K562 (cell line): Measurements from ENCODE around the gene RPTN. TPM values are rescaled to one million over a fixed set of nuclear protein-coding genes. Genes with fewer than 3 reads are reported as not detected.

Experiments
- ATAC-seq: fragments of 200-7000 bp; cut with Tn5 transposase; 3 replicates; pipeline ENCODE4 v1.9.1; 2020; ENCODE audit warnings: moderate library complexity
- BruUV-seq: library from RNA; stranded (reverse); fragments of 400-500 nt; replicated peaks from 2 replicates; lab custom pipeline; 2021; lab: Mats Ljungman, UMichigan
- CTCF ChIA-PET: fragments of 300-600 bp; formaldehyde crosslinking; extraction: SDS; loops from one replicate; lab custom pipeline; 2021; ENCODE audit warnings: low intra/inter-chr PET ratio; lab: Yijun Ruan, JAX
- POLR2A ChIA-PET: fragments of 300-600, 350-650 bp; sonication (Branson Sonifier 250); formaldehyde crosslinking; extraction: SDS; loops from one replicate; lab custom pipeline; 2021; ENCODE audit warnings: antibody characterized with exemption, inconsistent platforms; lab: Yijun Ruan, JAX
- DNase-seq, 4 experiments: peaks; one replicate each; pipeline versions ENCODE4 v3.0.0 to v3.0.0-alpha.2; 2011 to 2018; ENCODE audit warnings: low spot score in 3 of 4, mixed read lengths in 3 of 4; ENCODE audit errors: extremely low read depth in 1 of 4
- FAIRE-seq: peaks from 2 replicates; lab custom pipeline; 2011; peaks lifted over from hg19 to GRCh38; lab: Jason Lieb, UNC
- H2AFZ ChIP-seq: 2 replicates; pipeline ENCODE4 v1.6.0; 2011; ENCODE audit warnings: low read depth, low read length, control low read depth, inconsistent platforms
- H3K27ac ChIP-seq: fragments of 200-600 bp; 3 replicates; pipeline ENCODE4 v1.8.0; 2011; ENCODE audit warnings: low read depth, mild to moderate bottlenecking, control low read depth, inconsistent platforms, low read length, moderate library complexity, mixed read lengths; ENCODE audit errors: extremely low read depth
- H3K27me3 ChIP-seq, 2 experiments: fragments of 300-600 bp in 1 of 2; 2 replicates in 1 of 2; 3 replicates in 1 of 2; pipeline versions ENCODE4 v1.6.0 to v1.8.0; 2011; ENCODE audit warnings: inconsistent platforms in 2 of 2, low read length in 2 of 2, mild to moderate bottlenecking in 1 of 2, mixed read lengths in 1 of 2, moderate library complexity in 1 of 2; ENCODE audit not compliant: control insufficient read depth in 2 of 2, insufficient read depth in 2 of 2
- H3K36me3 ChIP-seq: fragments of 300-600 bp; 3 replicates; pipeline ENCODE4 v1.8.0; 2011; ENCODE audit warnings: mild to moderate bottlenecking, low read length, inconsistent platforms; ENCODE audit not compliant: control insufficient read depth, insufficient read depth
- H3K4me1 ChIP-seq, 2 experiments: fragments of 200-600 bp in 1 of 2; replicated peaks in 1 of 2; 2 replicates in 1 of 2; 3 replicates in 1 of 2; pipeline versions ENCODE4 v1.5.1 to v1.8.0; 2011; ENCODE audit warnings: inconsistent platforms in 2 of 2, low read length in 2 of 2, mild to moderate bottlenecking in 1 of 2, mixed read lengths in 1 of 2, moderate library complexity in 1 of 2; ENCODE audit not compliant: control insufficient read depth in 2 of 2, insufficient read depth in 2 of 2
- H3K4me2 ChIP-seq: 2 replicates; pipeline ENCODE4 v1.6.1; 2011; ENCODE audit warnings: low read length, control low read depth, inconsistent platforms, mixed read lengths; ENCODE audit not compliant: insufficient read depth
- H3K4me3 ChIP-seq: fragments of 200-600 bp; sonication (generic), shearing (Covaris generic); 2 replicates; pipeline ENCODE4 v1.5.1; 2016; ENCODE audit warnings: control low read depth, inconsistent platforms
- H3K79me2 ChIP-seq: fragments of 200-600 bp; 3 replicates; pipeline ENCODE4 v1.8.0; 2011; ENCODE audit warnings: low read length, inconsistent platforms; ENCODE audit not compliant: control insufficient read depth, insufficient read depth
- H3K9ac ChIP-seq, 2 experiments: 2 replicates each; pipeline versions ENCODE4 v1.6.0 to v1.6.1; 2011; ENCODE audit warnings: low read depth in 2 of 2, low read length in 2 of 2, control low read depth in 1 of 2, inconsistent platforms in 1 of 2, mild to moderate bottlenecking in 1 of 2, mixed read lengths in 1 of 2; ENCODE audit not compliant: insufficient read depth in 1 of 2
- H3K9me1 ChIP-seq: one replicate; pipeline ENCODE4 v1.6.0; 2011; ENCODE audit warnings: inconsistent platforms, mild to moderate bottlenecking, low read length, moderate library complexity; ENCODE audit not compliant: control insufficient read depth, insufficient read depth
- H3K9me3 ChIP-seq: replicated peaks from 2 replicates; pipeline ENCODE4 v1.5.1; 2011; ENCODE audit warnings: low read depth, low read length, inconsistent platforms; ENCODE audit not compliant: control insufficient read depth, insufficient read depth
- H4K20me1 ChIP-seq: replicated peaks from 2 replicates; pipeline ENCODE4 v1.6.1; 2011; ENCODE audit warnings: low read length, inconsistent platforms, mixed read lengths; ENCODE audit not compliant: control insufficient read depth, insufficient read depth
- BHLHE40 ChIP-seq: IDR thresholded peaks from 2 replicates; pipeline ENCODE4 v1.6.1; 2011; ENCODE audit warnings: low read length, improper control_type of control experiment
- CBX5 ChIP-seq: IDR thresholded peaks from 2 replicates; pipeline ENCODE4 v1.6.1; 2014; ENCODE audit warnings: low read depth, borderline replicate concordance
- EP400 ChIP-seq: fragments of 450-650 bp; IDR thresholded peaks from 2 replicates; pipeline ENCODE4 v1.6.1; 2017; ENCODE audit warnings: antibody characterized with exemption, mild to moderate bottlenecking, moderate library complexity
- GABPA ChIP-seq: fragments of 200-800 bp; sonication (Bioruptor generic); conservative IDR thresholded peaks from 2 replicates; pipeline ENCODE4 v1.6.1; 2016; ENCODE audit warnings: low read depth, missing genetic modification characterization, missing compliant biosample characterization
- KLF1 ChIP-seq: fragments of 450-650 bp; IDR thresholded peaks from 2 replicates; pipeline ENCODE4 v1.6.1; 2016; ENCODE audit warnings: missing genetic modification characterization, missing compliant biosample characterization
- MAFK ChIP-seq: IDR thresholded peaks from 2 replicates; pipeline ENCODE4 v1.6.1; 2011; ENCODE audit warnings: low read length, improper control_type of control experiment
- NR1H2 ChIP-seq: sonication (generic); formaldehyde crosslinking; IDR thresholded peaks from 2 replicates; pipeline ENCODE4 v1.4.0; 2020; ENCODE audit warnings: mild to moderate bottlenecking, missing genetic modification reagents
- SLC30A9 ChIP-seq: fragments of 250-450 bp; sonication (Bioruptor Pico); IDR thresholded peaks from 2 replicates; pipeline ENCODE4 v1.8.0; 2022; ENCODE audit warnings: mild to moderate bottlenecking, moderate library complexity
- SREBF1 ChIP-seq: fragments of 150-350 bp; IDR thresholded peaks from 2 replicates; pipeline ENCODE4 v1.6.1; 2014; ENCODE audit warnings: antibody characterized with exemption, low read depth, low read length, borderline replicate concordance
- SRSF7 ChIP-seq: fragments of 200-400 bp; formaldehyde crosslinking; optimal IDR thresholded peaks from 2 replicates; pipeline ENCODE3; 2017; ENCODE audit warnings: mild to moderate bottlenecking, low read depth, low read length
- ZNF316 ChIP-seq: fragments of 450-650 bp; IDR thresholded peaks from 2 replicates; pipeline ENCODE4 v1.6.1; 2016
- ZNF347 ChIP-seq: fragments of 450-650 bp; formaldehyde crosslinking; IDR thresholded peaks from 2 replicates; pipeline ENCODE4 v1.4.0; 2020; ENCODE audit warnings: low read depth, mild to moderate bottlenecking, moderate library complexity
- ZNF695 ChIP-seq: fragments of 450-650 bp; formaldehyde crosslinking; IDR thresholded peaks from 2 replicates; pipeline ENCODE4 v1.4.0; 2020; ENCODE audit warnings: mild to moderate bottlenecking, moderate library complexity
- in situ Hi-C: fragments of 300-500 bp; cut with MboI; formaldehyde crosslinking; loops from 4 replicates; pipeline ENCODE4 v1.15.0; 2018; ENCODE audit warnings: inconsistent platforms, mixed read lengths
- intact Hi-C: fragments of 100-400 bp; cut with micrococcal nuclease; formaldehyde crosslinking; loops from 2 replicates; pipeline ENCODE4 v1.14.2; 2022
- polyA plus RNA-seq, 8 experiments: library from polyadenylated mRNA; depleted of rRNA in 4 of 8; stranded (reverse) in 5 of 8; unstranded in 3 of 8; fragments of >200 nt; fragmentation: Nextera tagmentation in 2 of 8; fragmentation: Illumina TruSeq in 1 of 8; extraction: Ambion mirVana in 2 of 8; extraction: Trizol in 1 of 8; gene quantifications; 2 replicates each; pipeline versions ENCODE4 v1.2.1 to v1.2.3, GENCODE V29; 2011 to 2014; ENCODE audit warnings: inconsistent platforms in 1 of 8, missing spikeins in 1 of 8
- total RNA-seq, 7 experiments: library from RNA; depleted of rRNA in 6 of 7; stranded (reverse); fragments of >200 nt in 6 of 7; fragmentation: Illumina TruSeq in 2 of 7; extraction: Trizol in 2 of 7; gene quantifications; 2 replicates each; pipeline versions ENCODE4 v1.2.1 to v1.2.3, GENCODE V29; 2011 to 2021; ENCODE audit warnings: low replicate concordance in 1 of 7
- TF ChIP-seq, protein P1 (sequence below), 3 experiments: fragments of 200-800 bp in 1 of 3; sonication (Bioruptor generic) in 1 of 3; sonication (generic) in 1 of 3; formaldehyde crosslinking in 1 of 3; IDR thresholded peaks; 2 replicates each; pipeline versions ENCODE4 v1.6.1 to v1.8.0; 2016 to 2022; ENCODE audit warnings: mild to moderate bottlenecking in 2 of 3, missing compliant biosample characterization in 2 of 3, missing genetic modification characterization in 2 of 3, missing genetic modification reagents in 1 of 3
- TF ChIP-seq, protein P2 (sequence below), 2 experiments: IDR thresholded peaks; 2 replicates each; pipeline ENCODE4 v1.6.1; 2012; ENCODE audit warnings: improper control_type of control experiment in 2 of 2, low read depth in 2 of 2, low read length in 2 of 2, borderline replicate concordance in 1 of 2

The RPTN gene
- total and polyA plus RNA-seq, 9 of the 15 experiments (the other 6 are each of a cell fraction or from before 2014, with no cell fraction given): not detected

- no TSS peak for BruUV-seq
Observed at GRCh38 chr1:152198982-152199381, 40.0 kb upstream of the RPTN start.

More at GRCh38 chr1:152198982-152199381, 40.0 kb upstream of the RPTN start:
- DNase-seq: no peak
- intact Hi-C loops (no loop called here), in situ Hi-C loops (no loop called here)
- Histone ChIP-seq H3K9me3 (no peaks in the 10 kb centered on the region), H3K9ac (no peak overlapping the region), H4K20me1 (no peaks in the 10 kb centered on the region), H3K4me2 (no peak overlapping the region), H3K36me3 (no peaks in the 10 kb centered on the region), H3K4me3 (no peak overlapping the region), H2AFZ (no peak overlapping the region), H3K27me3 (no peaks in the 10 kb centered on the region), H3K4me1 (no peaks in the 10 kb centered on the region), H3K9me1 (no peaks in the 10 kb centered on the region), H3K79me2 (no peaks in the 10 kb centered on the region), H3K27ac (no peak overlapping the region)
- ATAC-seq: no peak
- ChIA-PET POLR2A (interaction anchor here (1.3 kb wide), 1 partner anchor 12 kb away, joined by 7 read pairs; no protein-coding TSS in a partner anchor), CTCF (no interaction called here)
- no peak for FAIRE-seq
- TF ChIP-seq SRSF7: no peak
- no peak for TF ChIP-seq CBX5
- TF ChIP-seq ZNF695 (CRISPR knock-in tag): no peak
- no peak for TF ChIP-seq KLF1 (tag)
- TF ChIP-seq MAFK: no peak
- no peak for TF ChIP-seq ZNF347 (CRISPR knock-in tag)
- TF ChIP-seq EP400: no peak
- no peak for TF ChIP-seq NR1H2 (CRISPR knock-in tag)
- no peak for TF ChIP-seq SLC30A9 (CRISPR knock-in tag)
- TF ChIP-seq ZNF316: no peak
- TF ChIP-seq, protein P1, sequence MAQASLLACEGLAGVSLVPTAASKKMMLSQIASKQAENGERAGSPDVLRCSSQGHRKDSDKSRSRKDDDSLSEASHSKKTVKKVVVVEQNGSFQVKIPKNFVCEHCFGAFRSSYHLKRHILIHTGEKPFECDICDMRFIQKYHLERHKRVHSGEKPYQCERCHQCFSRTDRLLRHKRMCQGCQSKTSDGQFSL (CRISPR knock-in tag; IDR thresholded peaks at IDR 0.05): no peak
- TF ChIP-seq, protein P1 (tag; IDR thresholded peaks at IDR 0.05): no peak
- no peak for TF ChIP-seq GABPA (tag)
- TF ChIP-seq BHLHE40: no peak
- no peak for TF ChIP-seq SREBF1
- TF ChIP-seq, protein P2, sequence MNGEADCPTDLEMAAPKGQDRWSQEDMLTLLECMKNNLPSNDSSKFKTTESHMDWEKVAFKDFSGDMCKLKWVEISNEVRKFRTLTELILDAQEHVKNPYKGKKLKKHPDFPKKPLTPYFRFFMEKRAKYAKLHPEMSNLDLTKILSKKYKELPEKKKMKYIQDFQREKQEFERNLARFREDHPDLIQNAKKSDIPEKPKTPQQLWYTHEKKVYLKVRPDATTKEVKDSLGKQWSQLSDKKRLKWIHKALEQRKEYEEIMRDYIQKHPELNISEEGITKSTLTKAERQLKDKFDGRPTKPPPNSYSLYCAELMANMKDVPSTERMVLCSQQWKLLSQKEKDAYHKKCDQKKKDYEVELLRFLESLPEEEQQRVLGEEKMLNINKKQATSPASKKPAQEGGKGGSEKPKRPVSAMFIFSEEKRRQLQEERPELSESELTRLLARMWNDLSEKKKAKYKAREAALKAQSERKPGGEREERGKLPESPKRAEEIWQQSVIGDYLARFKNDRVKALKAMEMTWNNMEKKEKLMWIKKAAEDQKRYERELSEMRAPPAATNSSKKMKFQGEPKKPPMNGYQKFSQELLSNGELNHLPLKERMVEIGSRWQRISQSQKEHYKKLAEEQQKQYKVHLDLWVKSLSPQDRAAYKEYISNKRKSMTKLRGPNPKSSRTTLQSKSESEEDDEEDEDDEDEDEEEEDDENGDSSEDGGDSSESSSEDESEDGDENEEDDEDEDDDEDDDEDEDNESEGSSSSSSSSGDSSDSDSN (IDR thresholded peaks at IDR 0.05; ENCODE audit: borderline replicate concordance in 1 of 2, low read depth in 2 of 2, low read length in 2 of 2): no peak
- TF ChIP-seq, all 486 proteins: peak for 0
